ENCODE data around the gene PTPRM. TPM values are rescaled to one million over a fixed set of nuclear protein-coding genes. Genes with fewer than 3 reads are reported as not detected.

PTPRM gene
- total and polyA plus RNA-seq, 3 donors from 2014 or later: 76.4 to 101 (median 94.6) TPM

DNA sequence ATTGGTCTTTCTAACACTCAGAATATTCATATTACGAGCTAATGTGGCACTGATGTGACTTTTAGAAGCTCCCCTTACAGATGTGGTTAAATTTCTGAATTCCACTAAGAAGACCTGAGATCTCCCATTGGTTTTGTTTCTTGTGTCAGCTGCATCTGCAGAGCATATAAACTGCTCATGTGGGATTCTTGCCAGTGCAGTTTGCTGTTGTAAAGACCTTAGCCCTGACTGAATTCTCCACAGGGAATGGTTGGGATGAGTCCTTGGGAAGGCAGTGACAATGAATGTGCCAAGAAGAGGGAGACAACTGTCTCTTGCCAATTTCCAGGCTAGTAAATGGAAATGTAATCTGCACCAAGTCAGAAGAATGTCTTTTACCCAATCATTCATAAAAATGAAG lies 94.1 kb downstream of the PTPRM start:
- H3K27me3 ChIP-seq: no peaks in the 10 kb centered on the region
- no peaks in the 10 kb centered on the region for H3K4me1 ChIP-seq
- no peak overlapping the region for H3K4me3 ChIP-seq
- no peak overlapping the region for H3K27ac ChIP-seq
- intact Hi-C loops (cut with DNase I; ENCODE audit: low total_unique reads): no loop called here
- H3K36me3 ChIP-seq (ENCODE audit: low read depth, missing control alignments): no peaks in the 10 kb centered on the region
- no peaks in the 10 kb centered on the region for H3K9me3 ChIP-seq
- no peak for DNase-seq
- TF ChIP-seq, protein P1, sequence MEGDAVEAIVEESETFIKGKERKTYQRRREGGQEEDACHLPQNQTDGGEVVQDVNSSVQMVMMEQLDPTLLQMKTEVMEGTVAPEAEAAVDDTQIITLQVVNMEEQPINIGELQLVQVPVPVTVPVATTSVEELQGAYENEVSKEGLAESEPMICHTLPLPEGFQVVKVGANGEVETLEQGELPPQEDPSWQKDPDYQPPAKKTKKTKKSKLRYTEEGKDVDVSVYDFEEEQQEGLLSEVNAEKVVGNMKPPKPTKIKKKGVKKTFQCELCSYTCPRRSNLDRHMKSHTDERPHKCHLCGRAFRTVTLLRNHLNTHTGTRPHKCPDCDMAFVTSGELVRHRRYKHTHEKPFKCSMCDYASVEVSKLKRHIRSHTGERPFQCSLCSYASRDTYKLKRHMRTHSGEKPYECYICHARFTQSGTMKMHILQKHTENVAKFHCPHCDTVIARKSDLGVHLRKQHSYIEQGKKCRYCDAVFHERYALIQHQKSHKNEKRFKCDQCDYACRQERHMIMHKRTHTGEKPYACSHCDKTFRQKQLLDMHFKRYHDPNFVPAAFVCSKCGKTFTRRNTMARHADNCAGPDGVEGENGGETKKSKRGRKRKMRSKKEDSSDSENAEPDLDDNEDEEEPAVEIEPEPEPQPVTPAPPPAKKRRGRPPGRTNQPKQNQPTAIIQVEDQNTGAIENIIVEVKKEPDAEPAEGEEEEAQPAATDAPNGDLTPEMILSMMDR (IDR thresholded peaks at IDR 0.05): no peak
- TF ChIP-seq POLR2A (IDR thresholded peaks at IDR 0.05): no peak
- 89% methylated on average over 1 of the region's 1 CpG for WGBS, 2 donors

DNA sequence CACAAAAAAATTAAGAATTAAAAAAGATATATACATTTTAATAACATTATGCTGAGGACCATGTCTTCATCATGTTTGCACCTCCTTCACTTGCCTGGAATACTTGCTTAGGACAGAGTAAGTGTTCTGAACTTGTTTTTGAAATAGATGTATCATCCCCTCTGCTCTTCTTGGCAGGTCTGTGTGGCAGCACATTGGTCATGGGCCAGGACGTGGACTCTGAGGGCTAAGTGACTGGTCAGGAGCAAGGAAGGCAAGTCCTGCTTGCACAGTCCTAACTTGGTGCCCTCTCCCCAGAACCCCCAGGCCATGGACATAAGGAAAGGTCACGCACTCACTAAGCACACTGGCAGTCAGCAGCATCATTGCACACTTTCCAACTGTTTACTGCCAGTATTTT lies 95.8 kb downstream of the PTPRM start:
- H3K4me1 ChIP-seq: no peaks in the 10 kb centered on the region
- no peak overlapping the region for H3K4me3 ChIP-seq
- DNase-seq: no peak
- H3K36me3 ChIP-seq (ENCODE audit: low read depth, missing control alignments): no peaks in the 10 kb centered on the region
- no peak overlapping the region for H3K27ac ChIP-seq
- no peaks in the 10 kb centered on the region for H3K9me3 ChIP-seq
- WGBS, 2 donors: 91 to 100% methylated on average over 2 of the region's 2 CpGs
- TF ChIP-seq, protein P1 (IDR thresholded peaks at IDR 0.05): no peak
- no peak for TF ChIP-seq POLR2A (IDR thresholded peaks at IDR 0.05)
- no peaks in the 10 kb centered on the region for H3K27me3 ChIP-seq
- intact Hi-C loops (cut with DNase I; ENCODE audit: low total_unique reads): no loop called here

DNA sequence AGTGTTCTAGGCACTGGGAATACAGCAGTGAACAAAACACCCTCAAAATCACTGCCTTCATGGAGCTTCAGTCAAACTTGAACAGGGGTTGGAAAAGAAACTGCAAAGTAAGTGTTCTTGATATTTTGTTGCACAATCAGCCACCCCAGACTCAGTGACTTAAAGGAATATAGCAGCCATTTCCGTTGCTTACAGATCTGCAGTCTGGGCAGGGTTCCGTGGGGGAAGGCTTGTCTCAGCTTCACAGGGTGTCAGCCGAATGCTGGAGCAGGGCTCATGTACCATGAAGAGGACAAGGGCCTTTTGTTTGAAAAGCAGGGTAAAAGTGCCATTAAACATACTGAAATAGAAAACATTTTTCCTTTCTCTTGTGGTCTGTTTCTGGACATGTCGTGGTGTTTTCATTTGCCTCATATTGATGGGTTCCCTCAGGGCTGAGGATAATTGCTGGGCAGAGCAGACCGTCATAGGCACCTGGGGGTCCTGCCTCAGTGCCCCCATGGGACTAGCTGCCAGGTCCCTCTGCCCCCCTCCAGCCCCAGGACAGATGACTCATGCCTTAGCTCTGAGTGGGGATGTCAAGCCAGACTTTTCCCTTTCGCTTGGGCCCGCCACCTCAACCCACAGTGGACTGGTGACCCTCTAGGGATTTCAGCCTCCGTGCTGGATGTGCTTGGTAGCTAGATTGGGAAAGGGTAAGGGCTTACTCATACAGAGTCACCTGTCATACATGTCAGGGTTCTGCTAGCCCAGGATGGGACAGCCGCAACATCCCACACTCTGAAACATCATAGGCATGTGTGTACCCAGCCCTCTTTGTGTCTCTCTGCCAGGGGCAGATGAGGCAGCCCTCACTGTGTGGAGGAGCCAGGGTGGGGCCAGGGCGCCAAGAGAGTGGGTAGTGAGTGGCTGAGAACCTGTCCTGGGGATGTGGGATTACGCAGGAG lies 96.5 kb downstream of the PTPRM start:
- Histone ChIP-seq H3K27ac (no peak overlapping the region), H3K4me1 (no peaks in the 10 kb centered on the region), H3K9me3 (no peaks in the 10 kb centered on the region), H3K27me3 (no peaks in the 10 kb centered on the region), H3K36me3 (ENCODE audit: low read depth, missing control alignments) (no peaks in the 10 kb centered on the region), H3K4me3 (no peak overlapping the region)
- TF ChIP-seq, protein P1 (IDR thresholded peaks at IDR 0.05): no peak
- no peak for TF ChIP-seq POLR2A (IDR thresholded peaks at IDR 0.05)
- DNase-seq: no peak
- 91 to 97% methylated on average over 10 to 11 of the region's 11 CpGs for WGBS, 2 donors
- intact Hi-C loops (cut with DNase I; ENCODE audit: low total_unique reads): no loop called here

DNA sequence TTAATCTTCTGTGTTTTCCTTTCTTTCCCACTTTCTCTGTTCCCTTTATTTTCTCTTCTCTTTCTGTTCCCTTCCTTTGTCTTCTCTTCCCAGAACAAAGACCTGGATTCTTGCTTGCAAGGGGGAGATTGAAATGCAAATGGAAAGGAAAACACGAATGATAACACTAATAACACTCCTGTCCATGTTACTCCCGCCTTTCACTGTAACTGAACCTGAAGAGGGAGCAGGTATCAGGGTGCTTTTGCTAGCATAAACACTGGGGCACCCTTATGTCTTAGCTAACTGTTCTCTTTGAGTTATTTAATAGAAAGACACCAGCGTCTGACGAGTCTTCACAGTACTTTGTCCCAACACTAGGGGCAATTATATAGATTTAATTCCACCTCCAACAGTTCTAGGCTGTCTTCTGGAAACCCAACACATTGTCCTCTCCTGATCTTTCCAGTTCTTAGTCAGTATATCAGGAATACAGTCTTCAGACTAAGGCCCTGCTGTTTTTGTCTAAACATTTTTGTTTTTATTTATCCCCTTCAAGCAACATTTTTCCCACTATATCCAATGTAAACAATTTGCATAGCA lies 99.2 kb downstream of the PTPRM start:
- no peaks in the 10 kb centered on the region for H3K4me1 ChIP-seq
- no peaks in the 10 kb centered on the region for H3K36me3 ChIP-seq (ENCODE audit: low read depth, missing control alignments)
- H3K9me3 ChIP-seq: no peaks in the 10 kb centered on the region
- TF ChIP-seq, protein P1 (IDR thresholded peaks at IDR 0.05): no peak
- no peak for TF ChIP-seq POLR2A (IDR thresholded peaks at IDR 0.05)
- H3K27ac ChIP-seq: no peak overlapping the region
- H3K27me3 ChIP-seq: no peaks in the 10 kb centered on the region
- intact Hi-C loops (cut with DNase I; ENCODE audit: low total_unique reads): no loop called here
- no peak for DNase-seq
- H3K4me3 ChIP-seq: no peak overlapping the region
- WGBS, 2 donors: 76 to 85% methylated on average over 4 of the region's 4 CpGs
